Smooth muscle cell (in vitro differentiated cells): ENCODE data around the gene HBB. TPM values are rescaled to one million over a fixed set of nuclear protein-coding genes. Genes with fewer than 3 reads are reported as not detected.

ENCODE experiments used
- DNase-seq: peaks from one replicate; lab custom pipeline; 2025; ENCODE audit not compliant: unreplicated experiment; lab: John Stamatoyannopoulos, UW
- H2AFZ ChIP-seq: fragments of 200-600 bp; sonication (generic); 2 replicates; pipeline ENCODE4 v1.6.0; 2016; ENCODE audit warnings: antibody characterized with exemption, low read depth, mild to moderate bottlenecking
- H3F3A ChIP-seq: fragments of 200-600 bp; sonication (generic); 2 replicates; pipeline ENCODE4 v1.6.0; 2017; ENCODE audit warnings: antibody characterized with exemption, low read depth
- H3K27ac ChIP-seq: fragments of 200-600 bp; sonication (generic); 2 replicates; pipeline ENCODE4 v1.5.1; 2016; ENCODE audit warnings: low read depth, mild to moderate bottlenecking
- H3K27me3 ChIP-seq: fragments of 200-600 bp; sonication (generic); 2 replicates; pipeline ENCODE4 v1.6.1; 2016; ENCODE audit warnings: low read depth, mild to moderate bottlenecking
- H3K36me3 ChIP-seq: fragments of 200-600 bp; sonication (generic); 2 replicates; pipeline ENCODE4 v1.5.1; 2016; ENCODE audit warnings: low read depth
- H3K4me1 ChIP-seq: fragments of 200-600 bp; sonication (generic); 2 replicates; pipeline ENCODE4 v1.5.1; 2016; ENCODE audit warnings: low read depth
- H3K4me2 ChIP-seq: fragments of 200-600 bp; sonication (generic); 2 replicates; pipeline ENCODE4 v1.6.0; 2016; ENCODE audit warnings: mild to moderate bottlenecking
- H3K4me3 ChIP-seq: fragments of 200-600 bp; sonication (generic); 2 replicates; pipeline ENCODE4 v1.5.1; 2016; ENCODE audit warnings: mild to moderate bottlenecking
- H3K79me2 ChIP-seq: fragments of 200-600 bp; sonication (generic); 2 replicates; pipeline ENCODE4 v1.6.0; 2016; ENCODE audit warnings: low read depth, mild to moderate bottlenecking
- H3K9ac ChIP-seq: fragments of 200-600 bp; sonication (generic); 2 replicates; pipeline ENCODE4 v1.6.0; 2016; ENCODE audit warnings: low read depth
- H3K9me3 ChIP-seq: fragments of 200-600 bp; sonication (generic); replicated peaks from 2 replicates; pipeline ENCODE4 v1.5.1; 2016; ENCODE audit warnings: low read depth
- H4K20me1 ChIP-seq: fragments of 200-600 bp; sonication (generic); 2 replicates; pipeline ENCODE4 v1.6.0; 2016; ENCODE audit warnings: low read depth
- CTCF ChIP-seq: fragments of 200-600 bp; sonication (generic); IDR thresholded peaks from 2 replicates; pipeline ENCODE4 v1.5.1; 2017; ENCODE audit warnings: borderline replicate concordance, mild to moderate bottlenecking, antibody characterized with exemption; ENCODE audit not compliant: insufficient read depth, poor library complexity, severe bottlenecking
- WGBS: methylation state at CpG from one replicate; pipeline ENCODE4 v1.1.7; 2016; ENCODE audit warnings: low lambda C conversion rate; 5-methylcytosine and 5-hydroxymethylcytosine counted together
- polyA plus RNA-seq: library from polyadenylated mRNA; unstranded; fragments of >200 nt; fragmentation: Nextera tagmentation; extraction: Ambion mirVana; gene quantifications from 2 replicates; pipeline ENCODE4 v1.2.1, GENCODE V29; 2016
- total RNA-seq: library from RNA; depleted of rRNA; stranded (reverse); fragments of >200 nt; gene quantifications from 2 replicates; pipeline ENCODE4 v1.2.3, GENCODE V29; 2014

Gene HBB
- total and polyA plus RNA-seq, 2 experiments from 2014 or later = not detected

- Histone ChIP-seq H2AFZ (no peak overlapping the region), H3K4me3 (no peak overlapping the region), H3K4me2 (no peak overlapping the region), H3K79me2 (no peaks in the 10 kb centered on the region), H3K9ac (no peak overlapping the region), H3F3A (no peaks in the 10 kb centered on the region), H3K36me3 (no peaks in the 10 kb centered on the region), H4K20me1 (no peaks in the 10 kb centered on the region), H3K27ac (no peak overlapping the region), H3K9me3 (no peaks in the 10 kb centered on the region), H3K4me1 (no peaks in the 10 kb centered on the region), H3K27me3 (no peaks in the 10 kb centered on the region)
- DNase-seq = no peak
- WGBS = 72% methylated on average over 4 of the region's 4 CpGs
- TF ChIP-seq CTCF = no peak
Measured at GRCh38 chr11:5272395-5273017, 45.6 kb upstream of the HBB start.

DNA sequence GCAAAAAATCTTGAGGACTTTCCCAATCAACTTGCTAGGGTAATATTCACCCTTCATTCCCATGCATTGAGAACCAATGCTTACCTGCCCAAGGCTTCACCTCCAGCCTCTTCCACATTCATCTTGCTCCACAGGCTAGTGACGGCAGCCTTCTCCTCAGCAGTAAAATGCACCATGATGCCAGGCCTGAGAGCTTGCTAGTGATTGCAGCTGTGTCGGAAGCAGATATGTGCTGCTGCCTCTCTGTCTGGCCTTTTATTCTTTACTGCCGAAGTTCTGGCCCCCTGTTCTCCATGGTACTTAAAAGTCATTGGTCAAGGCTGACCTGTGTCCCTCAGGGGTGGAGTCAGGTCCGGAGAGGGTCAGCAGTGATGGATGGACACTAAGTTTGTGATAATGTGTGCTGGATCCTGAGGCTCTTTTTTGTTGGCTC, 42.9 kb upstream of the HBB start, which contains the start of gene HBE1:
Gene HBE1, minus strand, starts transcription at position 231 of the 433 bp plus-strand sequence. Its CDS starts 55 bp downstream, at position 176.
- H3K36me3 ChIP-seq = no peaks in the 10 kb centered on the region
- H4K20me1 ChIP-seq = no peaks in the 10 kb centered on the region
- H3F3A ChIP-seq = no peaks in the 10 kb centered on the region
- H3K4me3 ChIP-seq = no peak within 1 kb of the TSS
- no peaks in the 10 kb centered on the region for H3K79me2 ChIP-seq
- no peak within 1 kb of the TSS for H3K4me2 ChIP-seq
- no peak for DNase-seq
- no peak within 1 kb of the TSS for H3K27ac ChIP-seq
- TF ChIP-seq CTCF = no peak
- H3K27me3 ChIP-seq = no peaks in the 10 kb centered on the region
- no peak within 1 kb of the TSS for H2AFZ ChIP-seq
- H3K9ac ChIP-seq = no peak within 1 kb of the TSS
- no peaks in the 10 kb centered on the region for H3K4me1 ChIP-seq
- no peaks in the 10 kb centered on the region for H3K9me3 ChIP-seq
- WGBS = 90% methylated on average over 4 of the region's 4 CpGs

DNA sequence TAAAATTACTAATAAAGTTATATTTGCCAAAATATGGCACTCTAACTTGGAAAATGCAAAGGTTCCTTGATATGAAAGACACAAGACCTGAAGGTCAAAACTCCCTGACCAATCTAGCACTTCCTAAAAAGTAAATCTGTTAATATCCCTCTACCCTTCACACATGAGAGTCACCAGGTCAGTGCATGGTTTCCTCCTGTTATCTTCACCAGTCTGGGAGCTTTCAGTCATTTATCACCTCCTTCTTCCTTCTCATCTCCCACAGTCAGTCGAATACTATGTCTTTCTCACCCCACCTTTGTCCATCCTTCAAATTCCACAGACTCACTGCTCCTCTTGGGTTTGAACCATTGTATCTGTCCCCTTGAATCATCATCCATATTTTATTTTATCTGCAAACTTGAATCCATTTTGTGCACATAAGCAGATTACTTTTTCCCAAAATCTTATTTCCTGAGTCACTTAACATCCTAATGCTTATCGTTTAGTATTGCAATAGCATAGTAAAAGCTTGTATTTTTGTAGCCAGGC, 40.2 kb upstream of the HBB start:
- Histone ChIP-seq H3K79me2 (no peaks in the 10 kb centered on the region), H3K4me2 (no peak overlapping the region)

More for the DNA sequence above, 40.2 kb upstream of the HBB start:
- no peaks in the 10 kb centered on the region for H4K20me1 ChIP-seq
- no peak overlapping the region for H2AFZ ChIP-seq
- H3F3A ChIP-seq = no peaks in the 10 kb centered on the region
- no peaks in the 10 kb centered on the region for H3K27me3 ChIP-seq
- 93% methylated on average over 2 of the region's 2 CpGs for WGBS
- no peaks in the 10 kb centered on the region for H3K9me3 ChIP-seq
- H3K36me3 ChIP-seq = no peaks in the 10 kb centered on the region
- no peak for DNase-seq
- no peak overlapping the region for H3K27ac ChIP-seq
- TF ChIP-seq CTCF = no peak
- H3K4me3 ChIP-seq = no peak overlapping the region
- no peaks in the 10 kb centered on the region for H3K4me1 ChIP-seq
- no peak overlapping the region for H3K9ac ChIP-seq
